SW480 (cell line): Measurements from ENCODE around the gene PAX6.

ENCODE experiments used
- DNase-seq: peaks from one replicate; pipeline ENCODE4 v3.0.0-alpha.2; 2016; ENCODE audit warnings: low spot score

PAX6 gene

DNA sequence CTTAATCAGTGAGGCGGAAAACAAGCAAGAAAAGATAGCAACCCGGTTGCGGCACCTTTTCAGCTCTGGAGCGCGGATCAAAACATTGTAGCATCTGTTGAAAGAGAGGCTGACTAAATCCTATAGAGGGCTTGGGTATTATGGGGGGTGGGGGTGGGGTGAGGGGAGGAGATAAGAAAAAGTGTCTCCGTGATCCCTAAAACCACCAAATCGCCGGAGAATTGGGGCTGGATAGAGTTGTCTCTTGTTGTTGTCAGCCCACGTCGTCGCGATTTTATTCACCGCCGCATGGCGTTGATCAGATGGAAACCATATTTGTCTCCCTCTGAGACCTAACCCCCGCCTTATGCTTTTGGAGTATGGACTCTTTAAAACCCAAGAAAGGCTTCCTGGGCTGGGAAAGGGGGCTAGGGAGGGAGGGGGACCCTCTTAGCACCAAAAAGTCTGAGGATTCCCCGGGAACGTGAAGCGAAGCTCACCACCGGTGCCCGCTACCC, 13.0 kb downstream of the PAX6 start:
- DNase-seq, result no peak

DNA sequence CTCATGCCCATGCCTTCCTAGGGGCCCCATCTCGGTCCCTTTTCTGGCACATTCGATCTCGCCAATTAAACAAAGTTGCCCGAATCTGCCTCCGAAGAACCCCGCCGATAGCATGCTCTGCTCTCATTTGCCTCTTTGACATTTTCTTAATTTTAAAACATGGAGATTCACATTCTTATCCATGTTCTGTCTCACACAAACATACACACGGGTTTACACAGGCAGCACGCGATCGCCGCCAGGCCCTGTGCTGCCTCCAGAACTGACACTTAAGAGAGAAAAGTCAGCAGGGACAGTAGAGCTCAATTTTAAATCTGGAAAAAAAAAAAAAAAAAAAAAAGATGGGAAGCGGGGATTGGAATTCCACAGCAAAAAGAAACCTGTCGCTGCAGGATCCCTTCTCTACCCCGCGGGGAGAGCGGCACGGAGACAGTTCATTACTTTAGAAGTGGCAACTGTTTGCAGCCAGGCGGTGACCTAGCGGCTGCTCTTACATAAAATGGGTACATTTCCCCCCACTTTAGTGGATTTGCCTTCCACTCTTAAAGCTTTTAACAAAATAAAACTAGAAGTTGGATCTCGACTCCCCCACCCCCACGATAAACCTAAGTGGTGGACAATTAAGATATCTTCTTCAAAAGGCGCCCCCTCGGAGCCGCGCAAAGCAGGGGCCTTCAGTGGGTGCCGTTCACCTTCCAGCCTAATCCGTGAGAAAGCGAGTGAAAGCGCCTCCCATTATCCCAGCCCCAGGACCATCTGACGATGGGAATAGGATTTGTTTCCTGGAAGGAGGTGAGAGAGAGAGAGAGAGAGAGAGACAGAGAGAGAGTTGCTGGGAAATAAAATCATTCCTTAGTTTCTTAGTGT, 13.7 kb downstream of the PAX6 start:
- no peak for DNase-seq

DNA sequence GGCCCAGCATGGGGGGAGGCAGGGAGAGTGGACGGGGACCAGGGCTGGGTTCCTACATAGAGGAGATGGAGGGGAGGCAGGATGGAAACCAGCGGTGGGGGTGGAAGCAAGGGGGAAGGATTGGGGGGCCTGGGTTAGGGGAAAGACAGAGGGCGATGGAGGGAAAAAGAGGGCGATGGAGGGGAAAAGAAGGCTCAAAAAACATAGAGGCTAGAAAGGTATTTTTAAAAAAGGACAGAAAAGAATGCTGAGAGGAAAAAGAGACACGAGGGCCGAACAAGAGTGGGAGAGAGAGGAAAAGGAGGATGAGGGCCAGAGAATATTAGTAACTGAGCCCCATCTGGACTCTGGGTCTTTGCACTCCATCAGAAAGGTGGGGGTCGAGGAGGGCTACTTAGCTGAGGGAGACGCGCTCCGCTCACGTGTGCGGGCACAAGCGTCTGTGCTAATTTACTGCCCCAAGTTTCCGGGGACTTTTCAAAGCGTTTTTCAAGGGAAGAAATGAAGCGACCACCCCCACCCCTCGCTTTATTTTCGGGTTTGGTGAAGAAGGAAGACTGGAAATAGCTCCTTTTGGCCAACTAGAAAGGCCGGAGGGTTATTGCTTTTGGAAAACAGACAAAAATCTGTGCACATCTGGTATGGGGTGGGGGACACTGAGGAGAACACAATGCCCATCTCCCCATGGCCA, 14.5 kb downstream of the PAX6 start:
- no peak for DNase-seq

DNA sequence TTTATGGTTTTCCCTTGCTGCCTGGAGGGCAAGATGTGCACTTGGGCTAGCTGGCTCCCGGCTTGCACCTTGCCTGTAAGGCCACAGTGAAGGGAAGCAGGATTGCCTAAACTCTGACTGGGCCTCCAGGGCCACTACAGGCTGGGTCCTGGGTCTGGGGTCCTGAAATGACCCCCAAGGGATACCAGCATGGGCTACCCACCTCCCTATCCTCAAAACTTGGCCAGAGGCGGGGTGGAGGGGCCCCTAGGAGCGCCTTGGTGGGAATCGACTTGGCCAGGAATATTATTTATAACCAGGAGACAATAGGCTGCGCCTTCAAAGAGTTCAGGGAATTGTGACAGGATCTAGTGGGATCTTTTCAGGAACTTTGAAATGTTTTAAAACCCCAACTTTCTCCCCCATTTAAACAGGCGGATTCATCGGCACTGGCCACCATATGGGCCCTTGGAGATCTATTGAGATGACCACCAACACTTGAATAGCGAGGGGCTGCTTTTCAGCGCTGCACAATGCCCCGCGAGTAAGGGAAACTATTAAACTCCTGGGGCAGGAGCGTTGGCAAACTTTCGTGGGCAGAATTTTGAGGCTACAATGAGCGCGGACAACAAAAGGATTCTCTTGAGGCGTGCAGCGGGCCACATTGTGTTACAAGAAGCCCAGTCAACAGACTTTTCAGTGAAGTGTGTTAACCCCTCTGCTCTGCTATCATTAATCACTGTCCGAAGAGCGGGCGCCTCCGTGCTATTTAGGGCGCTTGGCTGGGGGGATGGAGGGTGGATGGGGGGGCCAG, 15.2 kb downstream of the PAX6 start:
- no peak for DNase-seq

DNA sequence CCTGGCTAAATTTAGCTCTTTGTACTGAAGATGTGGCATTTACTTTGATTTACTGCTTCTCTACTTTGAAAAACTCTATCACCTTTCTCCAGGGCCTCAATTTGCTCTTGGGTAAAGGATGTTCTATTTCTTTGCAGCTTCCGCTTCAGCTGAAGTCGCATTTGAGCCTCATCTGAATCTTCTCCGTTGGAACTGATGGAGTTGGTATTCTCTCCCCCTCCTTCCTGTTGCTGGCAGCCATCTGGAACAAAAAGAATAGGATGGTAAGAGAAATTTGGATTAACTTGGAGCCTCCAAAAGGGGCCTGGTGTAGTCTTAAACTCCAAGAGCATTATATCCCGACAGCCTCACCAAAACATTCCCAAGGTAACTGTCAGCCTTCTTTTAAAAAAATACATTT, 16.6 kb downstream of the PAX6 start:
- DNase-seq, result no peak

DNA sequence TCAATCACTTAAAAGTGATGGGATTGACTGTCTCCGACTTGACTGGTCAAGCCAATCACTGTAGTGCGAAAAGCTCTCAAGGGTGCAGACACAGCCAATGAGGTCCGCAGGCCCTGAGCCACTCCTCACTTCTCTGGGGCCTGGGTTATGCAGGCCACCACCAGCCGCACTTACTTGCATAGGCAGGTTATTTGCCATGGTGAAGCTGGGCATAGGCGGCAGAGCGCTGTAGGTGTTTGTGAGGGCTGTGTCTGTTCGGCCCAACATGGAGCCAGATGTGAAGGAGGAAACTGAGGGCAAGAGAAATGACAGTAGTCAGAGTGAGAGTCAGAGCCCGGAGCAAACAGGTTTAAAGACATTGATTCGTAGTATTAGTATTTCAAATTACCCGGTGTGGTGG, 17.9 kb downstream of the PAX6 start:
- DNase-seq, result no peak

DNA sequence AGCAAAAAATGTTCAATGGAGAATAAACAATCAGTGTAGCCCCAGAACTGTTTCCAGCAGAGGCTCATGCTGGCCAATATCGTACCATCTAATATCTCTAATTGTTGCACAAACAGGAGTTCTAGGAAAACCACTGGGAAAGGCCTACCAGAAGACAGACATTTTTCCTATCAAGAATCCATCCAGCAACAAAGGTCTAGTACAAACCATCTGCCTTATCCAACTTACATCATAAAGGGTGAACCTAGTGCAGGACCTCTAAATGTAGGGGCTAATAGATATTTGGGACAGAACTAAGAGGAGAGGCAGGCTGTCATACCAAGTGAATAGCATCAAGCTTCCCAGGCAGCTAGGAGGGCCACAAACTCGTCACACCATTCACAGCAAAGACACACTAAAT, 18.7 kb downstream of the PAX6 start:
- DNase-seq, result no peak

DNA sequence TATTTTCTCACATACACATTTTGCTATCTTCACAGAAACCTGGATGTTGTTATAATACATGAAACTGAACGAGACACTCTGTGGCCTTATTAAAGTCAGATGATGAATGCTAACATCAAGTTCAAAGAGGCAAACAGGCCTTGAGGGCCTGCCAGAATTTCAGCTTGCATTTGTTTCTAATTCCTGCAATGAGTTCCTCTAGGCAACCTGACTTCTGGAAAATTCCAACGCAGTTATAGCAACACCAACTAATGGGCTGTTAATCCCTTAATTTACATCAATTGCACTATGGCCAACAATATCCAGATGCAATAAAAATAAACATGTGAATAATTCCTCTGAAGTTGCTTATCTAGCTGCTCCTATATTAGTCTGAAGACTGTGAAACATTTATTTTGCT, 19.1 kb downstream of the PAX6 start:
- no peak for DNase-seq

DNA sequence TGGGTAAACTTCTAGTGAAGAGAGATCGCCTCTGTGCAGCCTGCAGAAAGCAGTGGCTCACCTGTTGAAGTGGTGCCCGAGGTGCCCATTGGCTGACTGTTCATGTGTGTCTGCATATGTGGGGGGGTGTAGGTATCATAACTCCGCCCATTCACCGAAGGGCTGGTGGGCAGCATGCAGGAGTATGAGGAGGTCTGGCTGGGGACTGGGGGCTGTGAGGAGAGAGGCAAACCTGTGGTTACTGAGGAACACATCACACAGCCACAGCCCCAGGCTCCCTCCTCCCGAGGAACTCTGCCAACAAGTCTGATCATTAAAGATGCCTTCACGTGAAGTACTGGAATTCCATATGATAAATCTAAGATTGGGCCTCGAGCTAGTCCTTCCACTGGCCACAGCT, 20.5 kb downstream of the PAX6 start:
- no peak for DNase-seq

DNA sequence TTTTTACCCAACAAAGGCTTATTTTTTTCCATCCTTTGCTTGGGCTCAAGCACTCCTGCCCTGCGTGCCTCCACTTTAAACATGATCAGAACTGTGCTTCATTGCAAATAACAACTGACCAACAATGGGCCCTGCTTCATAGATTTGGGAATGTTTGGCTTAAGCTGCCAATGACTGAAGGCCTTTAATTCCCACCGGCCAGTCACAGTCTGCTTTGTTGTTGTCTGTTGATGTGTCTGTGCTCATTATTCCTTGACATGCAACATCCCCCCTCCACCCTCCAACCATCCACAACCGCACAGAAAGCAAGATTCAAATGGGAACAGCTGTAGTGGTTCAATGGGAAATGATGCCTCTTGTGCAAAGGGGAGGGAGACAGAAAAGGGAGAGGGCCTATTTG, 23.0 kb downstream of the PAX6 start:
- no peak for DNase-seq

DNA sequence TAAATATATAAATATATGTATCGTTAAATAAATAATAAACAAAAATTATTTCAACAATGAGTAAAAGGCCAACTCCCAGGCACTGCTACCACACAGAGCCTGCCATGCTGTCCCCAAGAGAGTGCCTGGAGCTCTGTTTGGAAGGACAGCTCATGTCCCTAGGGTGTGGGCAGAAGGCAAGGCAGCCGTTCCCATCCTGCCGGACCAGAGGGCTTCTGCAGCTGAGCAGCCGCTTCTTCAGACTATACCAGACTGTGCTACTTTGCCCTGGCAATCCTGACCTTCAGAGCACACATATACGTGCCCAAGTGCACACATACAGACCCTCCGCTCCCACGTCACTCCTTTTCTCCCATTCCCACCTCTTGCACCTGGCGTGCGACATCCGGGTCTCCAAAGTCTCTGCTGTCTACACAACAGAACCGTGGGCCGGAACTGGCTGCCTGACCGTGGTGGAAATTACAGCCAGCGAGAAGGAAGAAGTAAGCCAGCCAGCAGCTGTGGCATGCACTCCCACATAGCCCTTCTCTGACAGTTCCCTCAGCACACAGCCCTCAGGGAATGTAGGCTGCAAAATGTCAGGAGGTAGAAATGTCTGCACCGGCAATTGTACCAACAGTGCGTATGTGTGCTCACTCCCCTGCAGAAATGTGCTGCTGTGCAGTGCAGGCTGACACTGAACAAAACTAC, 24.0 kb downstream of the PAX6 start:
- DNase-seq, result no peak

DNA sequence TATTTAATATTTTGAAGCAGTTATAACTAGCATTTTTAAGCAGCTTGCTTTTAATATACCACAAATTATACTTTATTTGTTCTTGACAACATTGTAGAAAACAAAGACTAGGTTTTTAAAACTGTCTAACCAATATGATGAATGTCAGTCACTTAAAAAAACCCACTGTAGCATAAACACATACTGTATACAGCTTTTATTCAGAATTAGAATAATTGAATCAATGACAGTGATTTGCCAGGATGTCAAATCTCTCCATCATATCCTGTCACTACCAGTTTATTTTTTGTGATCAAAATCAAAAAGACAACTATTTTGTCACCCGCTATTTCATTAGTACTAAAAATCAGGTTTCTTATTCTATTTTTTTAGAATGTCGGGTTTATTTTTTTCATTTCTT, 26.5 kb downstream of the PAX6 start:
- DNase-seq, result no peak

DNA sequence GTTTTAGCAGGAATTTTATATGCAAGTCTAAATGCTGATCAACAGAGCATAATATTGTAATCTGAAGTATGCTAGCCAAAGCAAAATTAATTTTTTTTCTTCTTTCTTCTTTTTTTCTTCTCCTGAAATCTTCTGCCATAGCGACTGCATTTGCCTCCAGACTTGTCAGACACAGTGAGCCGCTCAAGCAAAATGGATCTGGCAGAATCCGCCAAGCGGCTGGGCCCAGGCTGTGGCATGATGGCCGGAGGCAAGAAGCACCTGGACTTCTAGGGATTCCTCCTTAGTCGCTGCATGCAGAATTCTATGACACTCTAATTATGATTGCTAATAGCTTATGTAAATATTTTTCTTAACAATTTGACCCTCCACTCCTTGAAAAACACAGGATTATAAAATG, 27.9 kb downstream of the PAX6 start:
- DNase-seq, result no peak

DNA sequence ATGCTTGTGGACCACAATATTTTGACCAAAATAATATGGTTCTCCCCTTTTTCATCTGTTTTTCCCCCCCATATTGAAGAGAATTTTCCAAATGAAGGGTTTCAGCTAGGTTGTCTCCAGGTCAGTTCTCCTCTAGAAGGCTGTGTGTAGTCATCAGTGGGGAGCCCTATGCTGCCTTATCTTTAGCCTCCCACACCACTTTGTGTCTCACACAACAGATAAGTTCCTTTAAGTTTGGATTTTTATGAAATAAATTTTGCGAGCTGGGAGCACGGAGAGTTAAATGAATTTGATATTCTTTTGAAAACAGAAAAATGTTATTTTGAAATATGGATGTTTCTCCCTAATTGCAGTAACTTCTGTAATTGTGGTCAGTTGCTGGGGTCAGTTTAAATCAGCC, 28.9 kb downstream of the PAX6 start:
- DNase-seq, result no peak

DNA sequence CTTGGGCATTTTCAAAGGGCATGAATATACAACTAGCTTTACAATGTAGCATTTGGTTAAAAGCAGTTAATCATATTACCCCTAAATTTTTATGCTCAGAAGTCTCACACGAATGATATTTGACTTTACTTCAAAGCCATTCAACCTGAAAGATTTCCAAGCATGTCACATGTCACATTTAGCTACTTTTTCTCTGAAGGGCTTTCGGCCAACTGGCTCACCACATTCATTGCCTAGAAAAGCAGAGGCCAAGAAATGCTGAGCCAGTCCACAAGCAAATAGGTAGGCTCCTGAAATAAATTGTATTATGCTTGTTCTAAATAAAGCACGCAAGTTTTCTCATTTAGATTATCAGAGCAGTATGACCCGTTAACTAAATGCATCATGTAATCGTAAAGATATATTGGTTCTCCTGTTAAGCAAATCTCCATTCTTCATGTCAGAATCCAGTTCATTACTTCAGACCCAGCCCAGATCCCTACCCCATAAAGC, 30.6 kb downstream of the PAX6 start:
- no peak for DNase-seq

DNA sequence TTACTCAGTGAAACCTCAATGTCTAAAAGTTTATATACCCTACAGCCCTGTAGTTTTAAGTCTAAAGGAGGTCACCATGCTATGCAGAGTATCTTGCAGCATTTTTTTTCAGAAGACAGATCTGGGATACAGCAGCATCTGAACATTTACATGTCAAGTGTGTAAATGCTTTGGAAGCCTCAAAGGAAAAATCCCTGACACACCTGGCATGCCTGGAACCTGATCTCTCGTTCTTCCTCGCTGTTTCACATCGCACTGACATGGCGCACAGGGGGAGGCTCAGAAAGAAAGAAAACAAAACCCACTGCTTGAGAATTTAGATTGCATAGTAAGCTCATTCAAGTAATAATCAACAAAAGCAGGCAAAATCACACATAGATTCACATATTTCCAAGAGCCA, 31.0 kb downstream of the PAX6 start:
- no peak for DNase-seq

DNA sequence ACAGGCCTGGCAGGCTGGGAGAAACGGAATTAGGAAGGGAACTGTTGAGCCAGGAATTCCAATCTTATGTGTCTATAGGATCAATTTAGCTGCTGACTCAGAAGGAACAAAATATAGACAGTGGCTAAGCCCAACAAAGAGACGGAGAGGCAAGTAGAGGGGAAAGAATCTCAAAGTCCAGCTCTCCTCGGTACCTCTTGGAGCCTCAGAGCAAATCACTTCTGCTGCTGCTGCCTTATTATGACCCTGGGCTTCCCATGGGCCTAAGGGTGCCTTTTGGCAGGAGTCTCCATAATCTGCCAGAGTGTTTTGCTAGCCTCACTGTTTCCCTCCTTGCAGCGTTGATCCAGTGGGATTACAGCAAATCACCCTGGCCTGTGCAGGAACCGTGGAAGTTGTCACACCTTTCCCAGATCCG, 31.7 kb downstream of the PAX6 start:
- DNase-seq, result no peak

DNA sequence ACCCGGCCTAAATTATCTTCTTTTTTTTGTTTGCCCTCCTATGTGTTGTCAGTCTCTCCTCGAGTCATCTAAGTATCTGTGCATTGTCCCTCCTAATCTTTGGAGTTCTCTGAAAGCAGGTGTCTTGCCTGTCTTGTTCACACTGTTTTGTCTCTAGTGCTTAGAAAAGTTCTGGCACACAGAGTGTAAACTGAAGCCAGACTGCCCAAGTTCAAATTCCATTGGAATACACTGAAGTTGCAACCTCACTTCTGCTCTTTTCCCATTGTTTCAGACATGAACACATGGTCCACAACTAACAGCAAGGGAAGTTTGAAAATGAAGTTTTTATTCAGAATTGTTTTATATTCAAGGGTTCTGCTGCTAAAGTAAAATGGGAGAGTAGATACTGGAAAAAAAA, 38.7 kb downstream of the PAX6 start:
- no peak for DNase-seq

DNA sequence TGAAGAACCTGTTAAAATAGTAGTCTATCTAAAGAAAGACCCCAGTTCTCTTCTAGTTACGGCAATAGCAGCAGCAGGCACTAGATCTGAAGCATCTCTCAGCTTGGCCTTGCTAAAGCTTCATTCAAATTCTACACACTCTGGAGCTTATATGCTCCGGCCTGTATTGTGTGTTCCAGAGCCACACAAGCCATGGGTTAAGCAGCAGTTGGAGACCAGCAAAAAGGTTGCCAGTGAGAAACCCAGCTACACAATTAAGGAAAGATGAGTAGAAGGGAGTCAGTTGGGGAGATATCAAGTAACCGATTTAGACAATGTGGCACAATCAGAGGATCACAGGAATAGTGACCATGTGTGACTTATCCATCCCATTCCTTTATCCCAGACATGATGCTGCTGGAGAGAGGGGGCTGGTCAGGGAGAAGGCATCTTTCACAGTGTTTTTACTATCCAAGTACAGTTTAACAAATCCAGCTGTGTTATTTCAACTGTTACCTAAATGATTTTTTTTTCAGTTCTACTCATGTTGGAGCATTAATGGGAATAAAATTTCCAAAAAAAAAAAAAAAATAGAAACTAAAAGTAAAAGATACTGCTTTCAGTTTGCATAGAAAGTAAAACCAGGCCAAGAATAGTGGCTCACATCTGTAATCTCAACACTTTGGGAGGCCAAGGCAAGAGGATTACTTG, 41.0 kb downstream of the PAX6 start:
- no peak for DNase-seq

DNA sequence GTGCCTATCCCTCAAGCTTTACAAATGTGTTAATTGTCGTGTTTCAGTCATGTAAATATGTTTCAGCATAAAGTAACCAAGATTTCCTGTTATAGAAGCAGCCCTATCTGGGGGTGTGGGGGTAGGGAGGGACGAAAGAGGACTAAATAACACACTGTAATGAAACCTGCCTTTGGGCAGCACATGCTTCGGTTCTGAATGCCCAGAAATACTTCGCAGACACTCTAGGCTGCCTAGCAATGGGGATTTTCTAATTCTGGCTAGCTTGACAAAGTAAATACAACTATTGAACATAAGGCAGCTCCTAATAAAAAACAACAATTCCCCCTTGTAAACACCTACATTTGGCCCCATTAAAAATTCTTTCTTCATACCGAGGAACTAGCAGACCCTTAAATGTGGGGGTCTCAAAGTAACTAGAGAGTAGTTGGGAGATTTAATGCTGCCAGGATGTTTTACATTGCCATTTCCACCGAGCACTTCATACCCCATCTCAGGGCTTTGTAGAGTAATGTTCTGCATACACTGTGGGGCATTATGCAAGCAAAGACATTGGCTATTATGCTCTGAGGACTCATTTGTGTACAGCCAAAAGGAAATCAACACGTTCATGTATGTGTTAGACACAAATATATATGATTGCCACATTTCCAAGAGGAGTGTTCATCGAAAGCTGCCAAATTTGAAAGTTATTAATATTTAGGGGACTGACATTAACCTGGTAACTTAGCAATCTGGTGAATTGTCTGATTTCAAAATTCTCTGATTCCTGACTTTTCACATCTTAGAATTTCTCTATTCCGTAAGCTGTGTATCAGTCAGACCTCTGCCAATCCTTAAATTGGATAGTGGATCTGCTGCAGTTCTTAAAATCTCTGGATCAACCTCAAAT, 42.1 kb downstream of the PAX6 start:
- no peak for DNase-seq
